GM23248 (cell line): ENCODE measurements around the gene GLIPR1L1.

ENCODE experiments used
- EZH2 ChIP-seq: fragments of 200-600 bp; sonication (generic); IDR thresholded peaks from 2 replicates; pipeline ENCODE4 v1.6.1; 2018; ENCODE audit warnings: antibody characterized with exemption, mild to moderate bottlenecking; ENCODE audit not compliant: insufficient read depth, poor library complexity, severe bottlenecking
- EZH2phosphoT487 ChIP-seq: fragments of 200-600 bp; sonication (generic); IDR thresholded peaks from 2 replicates; pipeline ENCODE4 v1.6.1; 2018; ENCODE audit warnings: antibody characterized with exemption, moderate library complexity, mild to moderate bottlenecking, low read depth; ENCODE audit not compliant: insufficient read depth

DNA sequence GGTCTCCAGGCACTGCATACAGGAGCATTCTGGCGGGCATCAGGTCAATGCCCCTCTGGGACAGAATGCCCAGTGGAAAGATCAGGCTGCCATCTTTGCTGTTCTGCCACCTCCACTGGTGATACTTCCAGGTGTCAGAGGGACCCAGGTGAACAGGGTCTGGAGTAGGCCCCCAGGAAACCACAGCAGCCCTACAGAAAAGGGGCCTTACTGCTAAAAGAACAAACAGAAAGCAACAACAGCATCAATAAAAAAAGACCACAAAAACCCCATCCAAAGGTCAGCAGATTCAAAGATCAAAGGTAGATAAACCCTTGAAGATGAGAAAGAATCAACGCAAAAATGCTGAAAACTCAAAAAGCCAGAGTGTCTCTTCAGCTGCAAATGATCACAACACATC, 15.9 kb downstream of the GLIPR1L1 start:
- TF ChIP-seq EZH2phosphoT487 (no peak), EZH2 (no peak)
